ENCODE measurements around the gene DCLK2. TPM values are rescaled to one million over a fixed set of nuclear protein-coding genes. Genes with fewer than 3 reads are reported as not detected.
"Not testable (repeated sequence)": the region's sequence is repeated elsewhere in the genome, so short reads cannot be mapped to it uniquely, and the experiment has no call there.

Gene DCLK2
- polyA plus RNA-seq, 4 donors = 0.67 to 1.9 (median 1.1) TPM

GRCh38 chr4:150173432-150173861 is 95.2 kb downstream of the DCLK2 start:
- H3K4me1 ChIP-seq (ENCODE audit: control insufficient read depth in 3 of 3, insufficient read depth in 2 of 3, low read depth in 1 of 3, low read length in 2 of 3) = peaks cover 0 to 3% (median 0%) of the 10 kb centered on the region in 3 donors
- no peaks in the 10 kb centered on the region for H3K9me3 ChIP-seq (ENCODE audit: control insufficient read depth in 2 of 2, insufficient read depth in 1 of 2, low read depth in 1 of 2, low read length in 1 of 2)
- no peak overlapping the region for H3K4me3 ChIP-seq (ENCODE audit: low read depth in 1 of 3, low read length in 3 of 3)
- no peaks in the 10 kb centered on the region for H3K36me3 ChIP-seq (ENCODE audit: control insufficient read depth in 3 of 3, insufficient read depth in 2 of 3, low read depth in 1 of 3, low read length in 3 of 3)
- no peak for DNase-seq
- FAIRE-seq = no peak
- no peak overlapping the region for H3K27ac ChIP-seq (ENCODE audit: low read depth in 1 of 3, low read length in 2 of 3)
- no peaks in the 10 kb centered on the region for H3K27me3 ChIP-seq (ENCODE audit: control insufficient read depth in 3 of 3, insufficient read depth in 3 of 3, low read length in 3 of 3)
- WGBS, 3 donors = 61 to 74% (median 69%) methylated on average over 1 of the region's 1 CpG

GRCh38 chr4:150173982-150174398 is 95.7 kb downstream of the DCLK2 start:
- H3K36me3 ChIP-seq (ENCODE audit: control insufficient read depth in 3 of 3, insufficient read depth in 2 of 3, low read depth in 1 of 3, low read length in 3 of 3) = no peaks in the 10 kb centered on the region
- no peaks in the 10 kb centered on the region for H3K9me3 ChIP-seq (ENCODE audit: control insufficient read depth in 2 of 2, insufficient read depth in 1 of 2, low read depth in 1 of 2, low read length in 1 of 2)
- H3K27me3 ChIP-seq (ENCODE audit: control insufficient read depth in 3 of 3, insufficient read depth in 3 of 3, low read length in 3 of 3) = no peaks in the 10 kb centered on the region
- H3K4me3 ChIP-seq (ENCODE audit: low read depth in 1 of 3, low read length in 3 of 3) = no peak overlapping the region
- H3K27ac ChIP-seq (ENCODE audit: low read depth in 1 of 3, low read length in 2 of 3) = peak overlapping the region in 2 of 3 donors; percentile 22 to 44
- peaks cover 0 to 3% (median 0%) of the 10 kb centered on the region in 3 donors for H3K4me1 ChIP-seq (ENCODE audit: control insufficient read depth in 3 of 3, insufficient read depth in 2 of 3, low read depth in 1 of 3, low read length in 2 of 3)
- WGBS, 3 donors = 73 to 79% (median 73%) methylated on average over 5 of the region's 5 CpGs
- DNase-seq (no peak), FAIRE-seq (no peak)

- DNase-seq (no peak), FAIRE-seq (no peak)
- H3K9me3 ChIP-seq (ENCODE audit: control insufficient read depth in 2 of 2, insufficient read depth in 1 of 2, low read depth in 1 of 2, low read length in 1 of 2) = no peaks in the 10 kb centered on the region
- H3K36me3 ChIP-seq (ENCODE audit: control insufficient read depth in 3 of 3, insufficient read depth in 2 of 3, low read depth in 1 of 3, low read length in 3 of 3) = no peaks in the 10 kb centered on the region
- H3K27me3 ChIP-seq (ENCODE audit: control insufficient read depth in 3 of 3, insufficient read depth in 3 of 3, low read length in 3 of 3) = no peaks in the 10 kb centered on the region
- 76 to 83% (median 81%) methylated on average over 1 of the region's 1 CpG for WGBS, 3 donors
- peaks cover 0 to 3% (median 0%) of the 10 kb centered on the region in 3 donors for H3K4me1 ChIP-seq (ENCODE audit: control insufficient read depth in 3 of 3, insufficient read depth in 2 of 3, low read depth in 1 of 3, low read length in 2 of 3)
- H3K27ac ChIP-seq (ENCODE audit: low read depth in 1 of 3, low read length in 2 of 3) = no peak overlapping the region
- no peak overlapping the region for H3K4me3 ChIP-seq (ENCODE audit: low read depth in 1 of 3, low read length in 3 of 3)
Observed at GRCh38 chr4:150176547-150176946, 98.3 kb downstream of the DCLK2 start.

GRCh38 chr4:150178161-150178560 is 99.9 kb downstream of the DCLK2 start:
- no peak overlapping the region for H3K27ac ChIP-seq (ENCODE audit: low read depth in 1 of 3, low read length in 2 of 3)
- peaks cover 0 to 3% (median 0%) of the 10 kb centered on the region in 3 donors for H3K4me1 ChIP-seq (ENCODE audit: control insufficient read depth in 3 of 3, insufficient read depth in 2 of 3, low read depth in 1 of 3, low read length in 2 of 3)
- H3K27me3 ChIP-seq (ENCODE audit: control insufficient read depth in 3 of 3, insufficient read depth in 3 of 3, low read length in 3 of 3) = no peaks in the 10 kb centered on the region
- WGBS, 3 donors = 48 to 52% (median 49%) methylated on average over 4 of the region's 4 CpGs
- H3K9me3 ChIP-seq (ENCODE audit: control insufficient read depth in 2 of 2, insufficient read depth in 1 of 2, low read depth in 1 of 2, low read length in 1 of 2) = no peaks in the 10 kb centered on the region
- FAIRE-seq = no peak
- H3K4me3 ChIP-seq (ENCODE audit: low read depth in 1 of 3, low read length in 3 of 3) = no peak overlapping the region
- no peaks in the 10 kb centered on the region for H3K36me3 ChIP-seq (ENCODE audit: control insufficient read depth in 3 of 3, insufficient read depth in 2 of 3, low read depth in 1 of 3, low read length in 3 of 3)
- no peak for DNase-seq

- Histone ChIP-seq H3K27me3 (ENCODE audit: control insufficient read depth in 3 of 3, insufficient read depth in 3 of 3, low read length in 3 of 3) (no peaks in the 10 kb centered on the region), H3K27ac (ENCODE audit: low read depth in 1 of 3, low read length in 2 of 3) (no peak overlapping the region), H3K36me3 (ENCODE audit: control insufficient read depth in 3 of 3, insufficient read depth in 2 of 3, low read depth in 1 of 3, low read length in 3 of 3) (no peaks in the 10 kb centered on the region), H3K4me3 (ENCODE audit: low read depth in 1 of 3, low read length in 3 of 3) (no peak overlapping the region), H3K9me3 (ENCODE audit: control insufficient read depth in 2 of 2, insufficient read depth in 1 of 2, low read depth in 1 of 2, low read length in 1 of 2) (no peaks in the 10 kb centered on the region), H3K4me1 (ENCODE audit: control insufficient read depth in 3 of 3, insufficient read depth in 2 of 3, low read depth in 1 of 3, low read length in 2 of 3) (peaks cover 0 to 2% (median 0%) of the 10 kb centered on the region in 3 donors)
- FAIRE-seq = no peak
- peak in 1 of 2 donors; percentile 5 for DNase-seq
Observed at GRCh38 chr4:150181536-150181935, 103.3 kb downstream of the DCLK2 start.

GRCh38 chr4:150182794-150183193 is 104.5 kb downstream of the DCLK2 start:
- Histone ChIP-seq H3K36me3 (ENCODE audit: control insufficient read depth in 3 of 3, insufficient read depth in 2 of 3, low read depth in 1 of 3, low read length in 3 of 3) (no peaks in the 10 kb centered on the region), H3K27me3 (ENCODE audit: control insufficient read depth in 3 of 3, insufficient read depth in 3 of 3, low read length in 3 of 3) (no peaks in the 10 kb centered on the region), H3K27ac (ENCODE audit: low read depth in 1 of 3, low read length in 2 of 3) (no peak overlapping the region), H3K9me3 (ENCODE audit: control insufficient read depth in 2 of 2, insufficient read depth in 1 of 2, low read depth in 1 of 2, low read length in 1 of 2) (no peaks in the 10 kb centered on the region), H3K4me1 (ENCODE audit: control insufficient read depth in 3 of 3, insufficient read depth in 2 of 3, low read depth in 1 of 3, low read length in 2 of 3) (no peaks in the 10 kb centered on the region), H3K4me3 (ENCODE audit: low read depth in 1 of 3, low read length in 3 of 3) (no peak overlapping the region)
- FAIRE-seq = no peak
- WGBS, 3 donors = 78 to 86% (median 82%) methylated on average over 2 of the region's 2 CpGs
- no peak for DNase-seq

GRCh38 chr4:150185033-150185432 is 106.8 kb downstream of the DCLK2 start:
- 85 to 87% (median 87%) methylated on average over 4 of the region's 4 CpGs for WGBS, 3 donors
- not testable (repeated sequence) for FAIRE-seq

GRCh38 chr4:150192986-150193385 is 114.7 kb downstream of the DCLK2 start:
- FAIRE-seq = no peak
- Histone ChIP-seq H3K4me3 (ENCODE audit: low read depth in 1 of 3, low read length in 3 of 3) (no peak overlapping the region), H3K27me3 (ENCODE audit: control insufficient read depth in 3 of 3, insufficient read depth in 3 of 3, low read length in 3 of 3) (no peaks in the 10 kb centered on the region), H3K27ac (ENCODE audit: low read depth in 1 of 3, low read length in 2 of 3) (no peak overlapping the region), H3K9me3 (ENCODE audit: control insufficient read depth in 2 of 2, insufficient read depth in 1 of 2, low read depth in 1 of 2, low read length in 1 of 2) (no peaks in the 10 kb centered on the region), H3K36me3 (ENCODE audit: control insufficient read depth in 3 of 3, insufficient read depth in 2 of 3, low read depth in 1 of 3, low read length in 3 of 3) (no peaks in the 10 kb centered on the region), H3K4me1 (ENCODE audit: control insufficient read depth in 3 of 3, insufficient read depth in 2 of 3, low read depth in 1 of 3, low read length in 2 of 3) (no peaks in the 10 kb centered on the region)
- no peak for DNase-seq
- 66 to 85% (median 73%) methylated on average over 3 of the region's 3 CpGs for WGBS, 3 donors

More at GRCh38 chr4:150185033-150185432, 106.8 kb downstream of the DCLK2 start:
- DNase-seq; H3K36me3 ChIP-seq (ENCODE audit: control insufficient read depth in 3 of 3, insufficient read depth in 2 of 3, low read depth in 1 of 3, low read length in 3 of 3); H3K9me3 ChIP-seq (ENCODE audit: control insufficient read depth in 2 of 2, insufficient read depth in 1 of 2, low read depth in 1 of 2, low read length in 1 of 2); H3K27me3 ChIP-seq (ENCODE audit: control insufficient read depth in 3 of 3, insufficient read depth in 3 of 3, low read length in 3 of 3); H3K4me1 ChIP-seq (ENCODE audit: control insufficient read depth in 3 of 3, insufficient read depth in 2 of 3, low read depth in 1 of 3, low read length in 2 of 3); H3K4me3 ChIP-seq (ENCODE audit: low read depth in 1 of 3, low read length in 3 of 3); H3K27ac ChIP-seq (ENCODE audit: low read depth in 1 of 3, low read length in 2 of 3): not testable (repeated sequence)

- H3K27ac ChIP-seq (ENCODE audit: low read depth in 1 of 3, low read length in 2 of 3); H3K36me3 ChIP-seq (ENCODE audit: control insufficient read depth in 3 of 3, insufficient read depth in 2 of 3, low read depth in 1 of 3, low read length in 3 of 3); FAIRE-seq; H3K9me3 ChIP-seq (ENCODE audit: control insufficient read depth in 2 of 2, insufficient read depth in 1 of 2, low read depth in 1 of 2, low read length in 1 of 2); H3K4me3 ChIP-seq (ENCODE audit: low read depth in 1 of 3, low read length in 3 of 3); H3K27me3 ChIP-seq (ENCODE audit: control insufficient read depth in 3 of 3, insufficient read depth in 3 of 3, low read length in 3 of 3); H3K4me1 ChIP-seq (ENCODE audit: control insufficient read depth in 3 of 3, insufficient read depth in 2 of 3, low read depth in 1 of 3, low read length in 2 of 3); DNase-seq: not testable (repeated sequence)
- 87 to 94% (median 92%) methylated on average over 4 of the region's 4 CpGs for WGBS, 3 donors
Observed at GRCh38 chr4:150197256-150197655, 119.0 kb downstream of the DCLK2 start.
